GM21390 (cell line): Measurements from ENCODE around the gene PMAIP1.
A peak's percentile ranks its signal among the peaks of the same experiment; 100 is the strongest.
"Not testable (repeated sequence)": the region's sequence is repeated elsewhere in the genome, so short reads cannot be mapped to it uniquely, and the experiment has no call there.

Experiments used
- ATAC-seq: cut with Tn5 transposase; IDR thresholded peaks from one replicate; pipeline ENCODE4 v1.9.1; 2021; ENCODE audit not compliant: unreplicated experiment

PMAIP1 gene

GRCh38 chr18:59899298-59900221 lies at the start of gene PMAIP1:
PMAIP1 (plus strand) TSS chr18:59899996; CDS start chr18:59900178, 182 bp downstream.
- ATAC-seq: peak; percentile 65

- no peak for ATAC-seq
Observed at GRCh38 chr18:59851784-59852399, 47.9 kb upstream of the PMAIP1 start.

GRCh38 chr18:59852548-59852947 lies 47.2 kb upstream of the PMAIP1 start:
- ATAC-seq: no peak

GRCh38 chr18:59853380-59853779 lies 46.4 kb upstream of the PMAIP1 start:
- no peak for ATAC-seq

GRCh38 chr18:59853988-59854387 lies 45.8 kb upstream of the PMAIP1 start:
- not testable (repeated sequence) for ATAC-seq

- no peak for ATAC-seq
Observed at GRCh38 chr18:59861009-59861408, 38.8 kb upstream of the PMAIP1 start.

- peak; percentile 84 for ATAC-seq
Observed at GRCh38 chr18:59861963-59862819, 37.6 kb upstream of the PMAIP1 start.

GRCh38 chr18:59865241-59865986 lies 34.4 kb upstream of the PMAIP1 start:
- ATAC-seq: no peak

GRCh38 chr18:59866551-59867269 lies 33.1 kb upstream of the PMAIP1 start:
- ATAC-seq: no peak

- ATAC-seq: no peak
Observed at GRCh38 chr18:59867337-59868104, 32.3 kb upstream of the PMAIP1 start.

GRCh38 chr18:59870623-59871130 lies 29.1 kb upstream of the PMAIP1 start:
- no peak for ATAC-seq

GRCh38 chr18:59871711-59872362 lies 28.0 kb upstream of the PMAIP1 start:
- no peak for ATAC-seq

- ATAC-seq: no peak
Observed at GRCh38 chr18:59873641-59874040, 26.2 kb upstream of the PMAIP1 start.

- ATAC-seq: no peak
Observed at GRCh38 chr18:59874166-59874565, 25.6 kb upstream of the PMAIP1 start.

- peak; percentile 69 for ATAC-seq
Observed at GRCh38 chr18:59876310-59876626, 23.5 kb upstream of the PMAIP1 start.

- no peak for ATAC-seq
Observed at GRCh38 chr18:59877361-59877760, 22.4 kb upstream of the PMAIP1 start.

- ATAC-seq: peak; percentile 46
Observed at GRCh38 chr18:59878644-59879043, 21.2 kb upstream of the PMAIP1 start.
